ENCODE measurements around the gene ZRSR2.
"Not testable (repeated sequence)": the region's sequence is repeated elsewhere in the genome, so short reads cannot be mapped to it uniquely, and the experiment has no call there.

ZRSR2 gene

GRCh38 chrX:15797707-15798106, 7.4 kb downstream of the ZRSR2 start:
- no peak for DNase-seq (ENCODE audit: low spot score)

- no peak for DNase-seq (ENCODE audit: low spot score)
Measured at GRCh38 chrX:15804563-15804962, 14.3 kb downstream of the ZRSR2 start.

- no peak for DNase-seq (ENCODE audit: low spot score)
Measured at GRCh38 chrX:15808254-15808653, 18.0 kb downstream of the ZRSR2 start.

- no peak for DNase-seq (ENCODE audit: low spot score)
Measured at GRCh38 chrX:15812192-15812938, 22.1 kb downstream of the ZRSR2 start.

GRCh38 chrX:15813416-15813815, 23.1 kb downstream of the ZRSR2 start:
- DNase-seq (ENCODE audit: low spot score), result no peak

GRCh38 chrX:15814771-15815365, 24.6 kb downstream of the ZRSR2 start:
- no peak for DNase-seq (ENCODE audit: low spot score)

- peak; percentile 32 for DNase-seq (ENCODE audit: low spot score)
Measured at GRCh38 chrX:15815779-15816437, 25.6 kb downstream of the ZRSR2 start.

GRCh38 chrX:15816438-15816809, 26.1 kb downstream of the ZRSR2 start:
- no peak for DNase-seq (ENCODE audit: low spot score)

GRCh38 chrX:15816886-15817285, 26.6 kb downstream of the ZRSR2 start:
- DNase-seq (ENCODE audit: low spot score), result no peak

- DNase-seq (ENCODE audit: low spot score), result no peak
Measured at GRCh38 chrX:15820106-15821073, 30.1 kb downstream of the ZRSR2 start.

GRCh38 chrX:15822922-15823321, 32.6 kb downstream of the ZRSR2 start:
- no peak for DNase-seq (ENCODE audit: low spot score)

- DNase-seq (ENCODE audit: low spot score), result no peak
Measured at GRCh38 chrX:15825936-15826335, 35.7 kb downstream of the ZRSR2 start.

- DNase-seq (ENCODE audit: low spot score), result no peak
Measured at GRCh38 chrX:15829217-15829616, 38.9 kb downstream of the ZRSR2 start.

GRCh38 chrX:15831347-15831746, 41.1 kb downstream of the ZRSR2 start:
- DNase-seq (ENCODE audit: low spot score), result not testable (repeated sequence)

GRCh38 chrX:15834053-15834452, 43.8 kb downstream of the ZRSR2 start:
- no peak for DNase-seq (ENCODE audit: low spot score)

- DNase-seq (ENCODE audit: low spot score), result no peak
Measured at GRCh38 chrX:15834827-15835595, 44.7 kb downstream of the ZRSR2 start.

GRCh38 chrX:15838017-15838416, 47.7 kb downstream of the ZRSR2 start:
- no peak for DNase-seq (ENCODE audit: low spot score)

- DNase-seq (ENCODE audit: low spot score), result no peak
Measured at GRCh38 chrX:15841853-15842516, 51.7 kb downstream of the ZRSR2 start.

- DNase-seq (ENCODE audit: low spot score), result no peak
Measured at GRCh38 chrX:15843960-15844359, 53.7 kb downstream of the ZRSR2 start.

- no peak for DNase-seq (ENCODE audit: low spot score)
Measured at GRCh38 chrX:15848576-15848975, 58.3 kb downstream of the ZRSR2 start.

GRCh38 chrX:15849555-15849954, 59.3 kb downstream of the ZRSR2 start:
- DNase-seq (ENCODE audit: low spot score), result peak; percentile 32
